B cell (primary cell): ENCODE measurements around the gene MACO1. TPM values are rescaled to one million over a fixed set of nuclear protein-coding genes. Genes with fewer than 3 reads are reported as not detected.
"Not testable (repeated sequence)": the region's sequence is repeated elsewhere in the genome, so short reads cannot be mapped to it uniquely, and the experiment has no call there.

Experiments
- ATAC-seq: fragments of 200-7000 bp; cut with Tn5 transposase; one replicate; pipeline ENCODE4 v1.10.0; 2021; ENCODE audit warnings: low read depth, mild to moderate bottlenecking, moderate number of reproducible peaks, moderate library complexity
- CTCF ChIA-PET: fragments of 350-600 bp; sonication (Branson Sonifier 250); formaldehyde crosslinking; loops from one replicate; lab custom pipeline; 2021; ENCODE audit warnings: antibody characterized with exemption, inconsistent platforms; lab: Charles Lee
- POLR2A ChIA-PET: fragments of 350-600 bp; sonication (Branson Sonifier 250); formaldehyde crosslinking; loops from one replicate; lab custom pipeline; 2021; ENCODE audit warnings: antibody characterized with exemption; lab: Charles Lee
- DNase-seq: peaks from one replicate; pipeline ENCODE4 v3.0.0; 2013
- H2AFZ ChIP-seq: 2 replicates; pipeline ENCODE4 v1.6.1; 2012; ENCODE audit warnings: mild to moderate bottlenecking, low read depth, low read length; ENCODE audit not compliant: insufficient read depth, poor library complexity, severe bottlenecking
- H3K27ac ChIP-seq, 2 donors: 1 replicate in 1 of 2; 2 replicates in 1 of 2; pipeline ENCODE4 v1.5.1; 2012 to 2013; ENCODE audit warnings: low read length in 2 of 2, mild to moderate bottlenecking in 2 of 2, moderate library complexity in 1 of 2
- H3K27me3 ChIP-seq, 4 experiments: fragments of 200-600 bp in 1 of 4; sonication (generic) in 1 of 4; replicated peaks in 1 of 4; 1 replicate in 2 of 4; 2 replicates in 2 of 4; pipeline versions ENCODE4 v1.6.1 to v1.7.0; 2013 to 2016; ENCODE audit warnings: low read length in 3 of 4, mild to moderate bottlenecking in 2 of 4, mixed read lengths in 1 of 4, moderate library complexity in 1 of 4; ENCODE audit not compliant: insufficient read depth in 4 of 4, control insufficient read depth in 3 of 4; ENCODE audit errors: control extremely low read depth in 1 of 4
- H3K36me3 ChIP-seq, 2 experiments: replicated peaks in 1 of 2; 1 replicate in 1 of 2; 2 replicates in 1 of 2; pipeline versions ENCODE4 v1.6.1 to v1.7.1; 2013; ENCODE audit warnings: low read length in 1 of 2; ENCODE audit not compliant: insufficient read depth in 2 of 2, control insufficient read depth in 1 of 2; ENCODE audit errors: control extremely low read depth in 1 of 2, extremely low read depth in 1 of 2
- H3K4me1 ChIP-seq, 2 donors: fragments of 200-600 bp in 1 of 2; sonication (generic) in 1 of 2; 1 replicate in 1 of 2; 2 replicates in 1 of 2; pipeline versions ENCODE4 v1.5.1 to v1.6.1; 2013 to 2017; ENCODE audit warnings: low read length in 2 of 2; ENCODE audit not compliant: control insufficient read depth in 2 of 2, insufficient read depth in 2 of 2
- H3K4me2 ChIP-seq: replicated peaks from 2 replicates; pipeline ENCODE3; 2012; ENCODE audit warnings: mild to moderate bottlenecking, low read depth, low read length; ENCODE audit not compliant: poor library complexity, severe bottlenecking
- H3K4me3 ChIP-seq, 5 experiments: fragments of 200-600 bp in 1 of 5; sonication (generic) in 1 of 5; 1 replicate in 3 of 5; 2 replicates in 2 of 5; pipeline versions ENCODE4 v1.5.1 to v1.7.0; 2011 to 2016; ENCODE audit warnings: low read length in 4 of 5, mild to moderate bottlenecking in 4 of 5, low read depth in 2 of 5, control low read depth in 1 of 5, moderate library complexity in 1 of 5; ENCODE audit not compliant: insufficient read depth in 1 of 5; ENCODE audit errors: control extremely low read depth in 1 of 5, extremely low read depth in 1 of 5
- H3K79me2 ChIP-seq: fragments of 200-600 bp; sonication (generic); one replicate; pipeline ENCODE4 v1.6.0; 2016; ENCODE audit warnings: low read length; ENCODE audit not compliant: control insufficient read depth, insufficient read depth
- H3K9ac ChIP-seq: fragments of 200-600 bp; sonication (generic); 2 replicates; pipeline ENCODE4 v1.6.1; 2017; ENCODE audit warnings: mild to moderate bottlenecking, low read length, moderate library complexity
- H3K9me3 ChIP-seq, 3 donors: one replicate each; pipeline versions ENCODE4 v1.6.1 to v1.7.1; 2013; ENCODE audit warnings: low read length in 2 of 3; ENCODE audit not compliant: control insufficient read depth in 2 of 3, insufficient read depth in 1 of 3; ENCODE audit errors: control extremely low read depth in 1 of 3
- H4K20me1 ChIP-seq: 2 replicates; pipeline ENCODE4 v1.6.0; 2012; ENCODE audit warnings: mild to moderate bottlenecking, low read length; ENCODE audit not compliant: insufficient read depth, control insufficient read depth, poor library complexity, severe bottlenecking
- H3K27ac Mint-ChIP-seq: one replicate; pipeline ENCODE4 v1.8.0; 2021; ENCODE audit warnings: mixed read lengths
- H3K27me3 Mint-ChIP-seq: one replicate; pipeline ENCODE4 v1.8.0; 2021; ENCODE audit warnings: mixed read lengths
- H3K4me1 Mint-ChIP-seq: one replicate; pipeline ENCODE4 v1.8.0; 2021; ENCODE audit warnings: mixed read lengths
- H3K4me3 Mint-ChIP-seq: one replicate; pipeline ENCODE4 v1.8.0; 2021; ENCODE audit warnings: mixed read lengths
- H3K9me3 Mint-ChIP-seq: one replicate; pipeline ENCODE4 v1.8.0; 2022; ENCODE audit warnings: mixed read lengths; ENCODE audit not compliant: insufficient read depth
- EZH2 ChIP-seq: IDR thresholded peaks from 2 replicates; pipeline ENCODE4 v1.6.1; 2012; ENCODE audit warnings: borderline replicate concordance, low read depth, mild to moderate bottlenecking, moderate library complexity, low read length; ENCODE audit not compliant: insufficient read depth, poor library complexity, severe bottlenecking
- WGBS: methylation state at CpG from one replicate; pipeline ENCODE4 v1.1.5; 2013; ENCODE audit warnings: missing lambda C conversion rate; ENCODE audit not compliant: insufficient coverage; 5-methylcytosine and 5-hydroxymethylcytosine counted together
- intact Hi-C: fragments of 100-400 bp; cut with micrococcal nuclease; formaldehyde crosslinking; loops from one replicate; pipeline ENCODE4 v1.10.0; 2022
- polyA plus RNA-seq: library from polyadenylated mRNA; depleted of rRNA; stranded (reverse); fragments of >200 nt; gene quantifications from 2 replicates; pipeline ENCODE4 v1.2.3, GENCODE V29; 2012
- total RNA-seq, 2 donors: library from RNA; stranded (reverse); fragments of 120-200 nt in 1 of 2; gene quantifications; 1 replicate in 1 of 2; 2 replicates in 1 of 2; pipeline versions ENCODE4 v1.2.3 to v1.2.4, GENCODE V29; 2013 to 2022
- TF ChIP-seq, protein P1 (sequence below): fragments of 200-600 bp; IDR thresholded peaks from one replicate; pipeline ENCODE4 v1.8.0; 2022; ENCODE audit warnings: antibody characterized with exemption, mild to moderate bottlenecking

The MACO1 gene
- total and polyA plus RNA-seq, 2 donors (not counting 1 experiment from before 2014, with no cell fraction given) = 4.9 to 21.2 TPM

DNA sequence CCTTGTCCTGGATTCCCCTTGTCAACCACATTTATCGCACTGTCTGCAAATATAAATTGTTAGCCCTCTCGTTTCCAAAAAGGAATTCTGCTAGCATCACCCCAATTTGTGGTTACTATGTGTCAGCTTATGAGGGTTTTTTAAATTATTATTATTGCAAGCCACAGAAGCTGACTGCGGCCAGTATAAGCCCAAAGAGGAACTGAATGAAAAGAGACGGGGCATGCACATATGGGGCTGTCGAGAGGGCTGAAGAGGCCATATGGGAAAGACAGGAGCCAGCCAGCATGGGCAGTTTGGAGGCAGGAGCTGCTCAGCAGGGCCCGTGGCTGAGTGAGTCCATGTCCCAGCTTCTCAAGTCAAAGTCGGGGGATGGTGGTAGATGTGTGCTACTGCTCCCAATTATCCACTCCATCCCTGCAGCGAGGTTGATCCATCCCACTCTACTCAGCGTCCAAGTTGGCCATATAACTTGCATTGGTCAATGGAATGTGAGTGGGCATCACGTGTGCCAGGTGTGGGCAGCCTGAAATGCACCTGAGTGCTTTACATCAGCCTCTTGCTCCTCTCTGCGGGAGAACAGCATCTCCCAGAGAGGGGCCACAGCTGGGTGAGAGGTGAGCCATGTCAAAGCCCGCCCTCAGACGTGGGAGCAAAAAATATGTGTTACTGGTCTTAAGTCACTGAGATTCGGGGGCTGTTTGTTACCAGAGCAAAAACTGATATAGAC is 75.1 kb downstream of the MACO1 start:
- no peaks in the 10 kb centered on the region for H4K20me1 ChIP-seq
- intact Hi-C loops = loop anchor here (2.0 kb wide), 1 partner anchor 187 kb away; no protein-coding TSS in a partner anchor
- H3K36me3 ChIP-seq = no peaks in the 10 kb centered on the region
- H3K9ac ChIP-seq = no peak overlapping the region
- no peak for ATAC-seq
- 57% methylated on average over 9 of the region's 14 CpGs for WGBS
- no peak for TF ChIP-seq EZH2
- TF ChIP-seq, protein P1, sequence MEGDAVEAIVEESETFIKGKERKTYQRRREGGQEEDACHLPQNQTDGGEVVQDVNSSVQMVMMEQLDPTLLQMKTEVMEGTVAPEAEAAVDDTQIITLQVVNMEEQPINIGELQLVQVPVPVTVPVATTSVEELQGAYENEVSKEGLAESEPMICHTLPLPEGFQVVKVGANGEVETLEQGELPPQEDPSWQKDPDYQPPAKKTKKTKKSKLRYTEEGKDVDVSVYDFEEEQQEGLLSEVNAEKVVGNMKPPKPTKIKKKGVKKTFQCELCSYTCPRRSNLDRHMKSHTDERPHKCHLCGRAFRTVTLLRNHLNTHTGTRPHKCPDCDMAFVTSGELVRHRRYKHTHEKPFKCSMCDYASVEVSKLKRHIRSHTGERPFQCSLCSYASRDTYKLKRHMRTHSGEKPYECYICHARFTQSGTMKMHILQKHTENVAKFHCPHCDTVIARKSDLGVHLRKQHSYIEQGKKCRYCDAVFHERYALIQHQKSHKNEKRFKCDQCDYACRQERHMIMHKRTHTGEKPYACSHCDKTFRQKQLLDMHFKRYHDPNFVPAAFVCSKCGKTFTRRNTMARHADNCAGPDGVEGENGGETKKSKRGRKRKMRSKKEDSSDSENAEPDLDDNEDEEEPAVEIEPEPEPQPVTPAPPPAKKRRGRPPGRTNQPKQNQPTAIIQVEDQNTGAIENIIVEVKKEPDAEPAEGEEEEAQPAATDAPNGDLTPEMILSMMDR = no peak
- Mint-ChIP-seq H3K27me3 (peaks cover 3% of the 10 kb centered on the region), H3K4me1 (peaks cover 10% of the 10 kb centered on the region), H3K27ac (no peak overlapping the region), H3K4me3 (no peak overlapping the region), H3K9me3 (no peaks in the 10 kb centered on the region)
- H3K4me1 ChIP-seq = peaks cover 6 to 10% of the 10 kb centered on the region in 2 donors
- no peak overlapping the region for H3K27ac ChIP-seq
- ChIA-PET CTCF (interaction anchor here (1.0 to 5.6 kb wide), 5 partner anchors 13 to 305 kb away, joined by 3 to 59 read pairs (median 4); no protein-coding TSS in a partner anchor), POLR2A (no interaction called here)
- peak overlapping the region; percentile 14 for H3K4me2 ChIP-seq
- H3K27me3 ChIP-seq = no peaks in the 10 kb centered on the region
- H3K9me3 ChIP-seq = no peaks in the 10 kb centered on the region
- no peak overlapping the region for H3K4me3 ChIP-seq
- H2AFZ ChIP-seq = no peak overlapping the region
- DNase-seq = no peak
- H3K79me2 ChIP-seq = no peaks in the 10 kb centered on the region

DNA sequence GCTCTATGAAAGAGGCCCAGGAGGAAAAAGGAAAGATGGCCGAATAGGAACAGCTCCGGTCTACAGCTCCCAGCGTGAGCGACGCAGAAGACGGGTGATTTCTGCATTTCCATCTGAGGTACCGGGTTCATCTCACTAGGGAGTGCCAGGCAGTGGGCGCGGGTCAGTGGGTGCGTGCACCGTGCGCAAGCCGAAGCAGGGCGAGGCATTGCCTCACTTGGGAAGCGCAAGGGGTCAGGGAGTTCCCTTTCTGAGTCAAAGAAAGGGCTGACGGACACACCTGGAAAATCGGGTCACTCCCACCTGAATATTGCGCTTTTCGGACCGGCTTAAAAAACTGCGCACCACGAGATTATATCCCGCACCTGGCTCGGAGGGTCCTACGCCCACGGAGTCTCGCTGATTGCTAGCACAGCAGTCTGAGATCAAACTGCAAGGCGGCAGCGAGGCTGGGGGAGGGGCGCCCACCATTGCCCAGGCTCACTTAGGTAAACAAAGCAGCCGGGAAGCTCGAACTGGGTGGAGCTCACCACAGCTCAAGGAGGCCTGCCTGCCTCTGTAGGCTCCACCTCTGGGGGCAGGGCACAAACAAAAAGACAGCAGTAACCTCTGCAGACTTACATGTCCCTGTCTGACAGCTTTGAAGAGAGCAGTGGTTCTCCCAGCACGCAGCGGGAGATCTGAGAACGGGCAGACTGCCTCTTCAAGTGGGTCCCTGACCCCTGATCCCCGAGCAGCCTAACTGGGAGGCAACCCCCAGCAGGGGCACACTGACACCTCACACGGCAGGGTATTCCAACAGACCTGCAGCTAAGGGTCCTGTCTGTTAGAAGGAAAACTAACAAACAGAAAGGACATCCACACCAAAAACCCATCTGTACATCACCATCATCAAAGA is 76.1 kb downstream of the MACO1 start:
- WGBS = 88% methylated on average over 20 of the region's 37 CpGs
- H3K27me3 ChIP-seq, ATAC-seq, H3K4me2 ChIP-seq, H3K4me3 Mint-ChIP-seq, H3K27ac ChIP-seq, H3K4me3 ChIP-seq, H3K4me1 ChIP-seq, H3K9ac ChIP-seq, H3K9me3 ChIP-seq, H3K9me3 Mint-ChIP-seq, DNase-seq, H3K27me3 Mint-ChIP-seq, POLR2A ChIA-PET, H3K27ac Mint-ChIP-seq, H2AFZ ChIP-seq, H4K20me1 ChIP-seq, H3K4me1 Mint-ChIP-seq, H3K79me2 ChIP-seq, intact Hi-C loops, H3K36me3 ChIP-seq: not testable (repeated sequence)
- CTCF ChIA-PET = interaction anchor here (5.6 kb wide), 1 partner anchor 304 kb away, joined by 59 read pairs; no protein-coding TSS in a partner anchor
